ENCODE data around the gene C10orf120.

The C10orf120 gene

DNA sequence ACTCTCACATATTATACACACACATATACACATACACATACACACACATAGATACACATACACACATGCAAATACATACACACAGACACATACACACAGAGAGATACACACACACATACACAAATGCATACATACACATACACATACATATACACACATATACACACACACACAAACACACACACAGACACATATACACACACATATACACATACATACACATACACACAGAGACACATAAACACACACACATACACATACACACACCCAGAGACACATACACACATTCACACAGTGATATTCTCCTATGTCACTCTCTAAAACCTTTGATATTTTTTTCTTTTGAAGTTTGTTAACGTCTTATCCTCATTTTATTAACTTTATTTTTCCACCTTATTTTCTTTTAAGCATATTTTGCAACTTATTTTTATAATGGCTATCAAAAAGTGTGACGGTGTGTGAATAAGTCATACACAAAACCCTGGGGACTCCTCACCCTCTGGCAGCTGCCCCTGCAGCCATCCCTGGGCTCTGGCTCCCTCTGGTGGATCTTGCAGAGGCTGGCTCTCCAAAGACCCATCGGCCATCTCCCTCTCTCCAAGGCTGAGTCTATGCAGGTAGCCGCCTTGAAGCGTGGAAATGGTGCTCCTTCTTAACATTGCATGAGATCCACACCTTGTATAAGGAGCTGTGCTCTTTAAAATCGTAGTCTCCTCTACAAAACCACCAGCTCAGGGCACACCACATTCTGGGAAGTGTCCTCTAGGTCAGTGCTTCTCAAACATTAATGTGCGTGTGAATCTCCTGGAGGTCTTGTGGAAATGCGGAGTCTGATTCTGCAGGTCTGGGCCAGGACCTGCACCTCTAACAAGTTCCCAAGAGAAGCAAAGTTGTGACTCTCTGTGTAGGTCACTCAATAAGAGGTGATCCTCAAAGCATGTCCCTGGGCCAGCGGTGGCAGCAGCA, 4.1 kb upstream of the C10orf120 start:
- peak; percentile 77 for DNase-seq

DNA sequence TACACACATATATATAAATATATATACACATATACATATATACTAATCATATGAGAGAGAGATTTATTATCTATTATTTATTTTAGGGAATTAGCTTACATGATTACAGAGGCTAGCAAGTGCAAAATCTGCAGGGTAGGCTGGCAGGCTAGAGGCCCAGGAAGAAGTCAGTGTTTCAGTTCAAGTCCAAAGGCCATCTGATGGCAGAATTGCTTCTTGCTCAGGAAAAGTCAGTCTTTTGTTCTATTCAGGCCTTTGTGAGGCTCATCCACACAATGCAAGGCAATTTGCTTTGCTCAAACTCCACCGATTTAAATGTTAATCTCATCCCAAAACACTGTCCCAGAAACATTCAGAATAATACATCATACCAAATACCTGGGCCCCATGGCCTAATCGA, 2.6 kb upstream of the C10orf120 start:
- DNase-seq = no peak

DNA sequence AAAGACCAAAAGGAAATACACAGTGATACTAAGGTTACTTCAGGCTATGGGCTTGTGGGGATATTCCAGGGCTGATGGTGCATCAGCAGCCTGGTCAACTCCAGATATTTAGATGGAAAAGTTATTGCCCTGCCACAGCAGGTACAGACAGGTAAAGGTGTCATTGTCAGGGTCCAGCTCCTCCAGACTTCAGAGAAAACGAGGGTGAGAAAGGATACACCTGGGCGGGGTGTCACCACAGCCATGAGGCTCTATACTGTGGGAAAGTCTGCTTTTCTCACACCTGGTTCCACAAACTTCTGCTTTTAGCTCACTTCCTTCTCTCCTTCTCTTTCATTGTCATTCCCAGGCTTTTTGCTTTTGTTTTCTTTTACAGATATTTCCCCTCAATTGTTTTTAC, 2.0 kb upstream of the C10orf120 start:
- DNase-seq = no peak

- DNase-seq = no peak
Observed at GRCh38 chr10:122696687-122697086, 3.0 kb downstream of the C10orf120 start.

DNA sequence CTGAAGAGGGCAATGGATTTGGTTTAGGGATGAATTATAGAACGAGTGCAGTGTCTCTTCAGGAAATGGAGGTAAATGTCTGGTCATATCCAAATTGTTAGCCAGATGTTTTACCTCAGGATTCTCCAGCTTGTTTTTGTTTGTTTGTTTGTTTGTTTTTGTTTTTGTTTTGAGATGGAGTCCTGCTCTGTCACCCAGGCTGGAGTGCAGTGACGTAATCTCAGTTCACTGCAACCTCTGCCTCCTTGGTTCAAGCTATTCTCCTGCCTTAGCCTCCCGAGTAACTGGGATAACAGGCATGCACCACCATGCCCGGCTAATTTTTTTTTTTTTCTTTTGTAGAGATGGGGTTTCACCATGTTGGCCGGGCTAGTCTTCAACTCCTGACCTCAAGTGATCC, 6.9 kb downstream of the C10orf120 start:
- DNase-seq = no peak

GRCh38 chr10:122689146-122689820, 10.4 kb downstream of the C10orf120 start:
- no peak for DNase-seq

DNA sequence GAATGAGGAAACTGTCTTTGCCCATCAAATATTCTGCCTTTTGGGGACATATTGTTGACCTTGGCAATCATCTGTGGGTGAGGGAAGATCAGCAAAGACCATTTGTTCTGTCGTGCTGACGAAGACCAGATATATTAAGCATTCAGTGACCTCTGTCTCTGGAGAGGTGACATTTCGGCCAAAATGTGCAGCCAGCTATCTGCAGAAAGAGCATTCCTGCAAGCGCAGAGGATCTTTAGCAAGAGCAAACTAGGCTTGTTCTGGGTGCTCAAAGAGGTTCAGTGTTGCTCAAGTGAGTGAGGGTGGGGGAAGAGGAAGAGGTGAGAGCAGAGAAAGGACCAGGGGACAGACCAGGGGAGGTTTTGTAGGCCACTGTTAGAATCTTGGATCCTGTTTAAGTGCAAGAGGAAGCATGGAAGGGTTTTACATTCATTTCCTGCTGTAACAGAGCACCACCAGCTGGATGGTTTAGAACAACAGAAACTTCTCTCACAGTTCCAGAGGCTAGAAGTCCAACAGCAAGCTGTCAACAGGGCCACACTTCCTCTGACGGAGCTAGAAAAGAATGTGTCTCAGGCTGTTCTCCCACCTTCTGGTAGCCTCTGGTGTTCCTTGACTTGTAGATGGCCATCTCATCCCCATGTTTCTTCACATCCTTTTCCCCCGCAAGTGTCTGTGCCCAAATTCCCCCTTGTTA, 11.2 kb downstream of the C10orf120 start:
- no peak for DNase-seq

- no peak for DNase-seq
Observed at GRCh38 chr10:122682522-122682921, 17.1 kb downstream of the C10orf120 start.

DNA sequence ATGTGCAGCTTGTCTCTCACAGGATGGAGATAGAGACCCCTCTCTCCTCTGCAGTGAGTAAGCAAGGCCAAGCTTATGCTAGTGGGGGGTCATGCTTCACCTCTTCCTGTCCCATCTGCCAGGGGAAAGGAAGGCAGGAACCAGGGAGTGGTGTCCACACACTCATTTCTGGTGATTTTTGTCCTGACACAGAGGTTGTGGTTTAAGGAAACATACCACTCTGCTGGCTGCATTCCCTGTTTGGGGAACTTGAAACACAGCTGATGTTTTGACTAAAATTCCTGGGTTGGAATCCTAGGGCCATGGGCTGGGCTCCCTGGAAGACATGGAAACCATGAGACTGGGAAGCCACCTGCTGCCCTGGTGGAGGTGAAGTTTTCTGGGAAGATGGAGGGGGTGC, 21.4 kb downstream of the C10orf120 start:
- no peak for DNase-seq

DNA sequence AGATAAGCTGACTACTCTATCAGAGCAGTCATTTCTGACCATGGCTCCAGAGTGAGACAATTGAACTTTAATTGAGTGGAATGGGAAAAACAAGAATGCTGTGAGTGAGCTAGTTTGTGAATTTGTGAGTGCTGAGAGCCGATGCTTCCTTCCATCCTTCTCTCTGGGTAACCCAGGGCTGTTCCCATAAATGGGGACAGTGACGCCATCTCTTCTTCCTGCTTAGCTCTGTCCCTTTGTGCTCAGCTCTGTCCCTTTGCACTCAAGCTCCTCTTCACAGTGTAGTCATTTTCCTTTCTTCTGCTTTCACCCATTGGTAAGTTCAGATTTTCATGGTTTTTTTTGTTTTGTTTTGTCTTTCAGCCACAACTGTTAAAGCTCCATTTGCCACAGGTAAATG, 24.4 kb downstream of the C10orf120 start:
- no peak for DNase-seq

- DNase-seq = peak; percentile 2
Observed at GRCh38 chr10:122674781-122675180, 24.9 kb downstream of the C10orf120 start.

GRCh38 chr10:122673731-122674130, 25.9 kb downstream of the C10orf120 start:
- no peak for DNase-seq

- no peak for DNase-seq
Observed at GRCh38 chr10:122673269-122673668, 26.4 kb downstream of the C10orf120 start.

- no peak for DNase-seq
Observed at GRCh38 chr10:122672655-122673054, 27.0 kb downstream of the C10orf120 start.

- peak; percentile 2 for DNase-seq
Observed at GRCh38 chr10:122671355-122671754, 28.3 kb downstream of the C10orf120 start.

DNA sequence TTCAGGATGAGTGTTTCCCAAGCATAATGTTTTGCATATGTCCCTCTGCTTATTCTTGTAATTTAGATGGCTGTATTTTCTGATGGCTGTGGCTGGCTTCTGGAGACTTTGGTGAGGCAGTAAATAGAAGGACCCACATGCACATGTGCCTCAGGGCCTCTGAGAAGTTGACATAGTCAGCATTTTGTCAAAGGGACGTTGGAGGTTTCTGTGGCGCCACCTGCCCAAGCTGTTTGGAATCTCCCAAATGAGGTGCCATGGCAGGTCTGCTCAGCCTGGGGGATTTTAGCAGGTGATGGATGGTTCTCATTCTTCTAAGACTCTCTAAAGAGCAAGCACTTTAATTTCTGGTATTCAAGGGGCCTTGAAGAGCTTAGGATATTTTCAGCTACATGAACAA, 29.8 kb downstream of the C10orf120 start:
- DNase-seq = no peak

DNA sequence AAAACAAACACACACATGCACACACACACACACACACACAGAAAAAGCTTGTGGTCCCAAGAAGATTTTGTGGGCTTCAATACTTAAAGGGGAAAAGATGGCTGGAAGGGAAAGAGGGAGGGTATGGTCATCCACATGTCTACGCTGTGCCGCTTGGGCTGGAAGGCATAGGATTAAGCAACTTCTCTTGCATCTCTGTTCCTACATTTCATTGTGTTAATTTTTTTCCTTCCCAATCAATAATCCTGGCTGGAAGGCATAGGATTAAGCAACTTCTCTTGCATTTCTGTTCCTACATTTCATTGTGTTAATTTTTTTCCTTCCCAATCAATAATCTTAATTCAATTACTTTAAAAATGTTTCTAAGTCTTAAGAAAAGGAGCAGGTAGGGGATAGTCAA, 30.6 kb downstream of the C10orf120 start:
- DNase-seq = no peak

- no peak for DNase-seq
Observed at GRCh38 chr10:122665946-122666345, 33.7 kb downstream of the C10orf120 start.

- no peak for DNase-seq
Observed at GRCh38 chr10:122665329-122665860, 34.3 kb downstream of the C10orf120 start.

DNA sequence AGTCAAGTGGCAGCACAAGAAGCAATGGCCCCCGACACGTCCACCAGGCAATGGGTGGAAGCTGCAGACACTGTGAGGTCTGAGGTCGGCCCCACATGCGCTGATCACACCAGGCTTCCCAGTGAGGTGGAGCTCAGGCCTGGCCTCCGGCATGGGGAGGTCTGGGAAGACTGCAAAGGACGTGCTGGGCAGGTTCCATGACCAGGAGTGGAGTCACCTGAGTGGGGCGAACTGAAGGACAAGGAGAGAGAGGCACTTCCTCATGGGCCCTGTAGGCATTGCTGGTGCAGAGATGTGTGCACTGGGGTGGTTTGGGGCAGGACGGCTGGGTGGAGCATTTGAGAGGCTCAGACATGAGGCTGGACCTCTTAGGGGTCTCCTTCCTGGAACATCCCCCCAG, 35.1 kb downstream of the C10orf120 start:
- no peak for DNase-seq

GRCh38 chr10:122663516-122664130, 36.0 kb downstream of the C10orf120 start:
- DNase-seq = no peak

DNA sequence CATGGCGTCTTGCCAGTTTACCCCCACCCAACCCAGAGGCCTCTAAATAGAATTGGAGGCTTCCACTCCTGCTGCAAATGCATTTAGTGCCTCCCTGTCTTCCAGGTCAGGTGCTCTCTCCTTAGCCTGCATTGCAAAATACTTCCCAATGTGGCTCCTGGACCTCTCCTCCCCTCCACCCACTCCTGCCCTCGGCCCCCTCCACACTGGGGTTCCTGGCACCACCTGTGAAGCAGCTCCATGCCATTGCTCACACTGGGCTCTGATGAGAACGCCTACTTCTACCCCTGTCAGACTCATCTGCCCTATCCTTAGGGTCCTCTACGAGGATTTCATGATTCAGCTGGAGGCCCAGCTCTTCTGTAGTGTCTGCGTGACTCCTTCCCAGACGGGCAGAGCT, 37.4 kb downstream of the C10orf120 start:
- DNase-seq = no peak

GRCh38 chr10:122660696-122661095, 39.0 kb downstream of the C10orf120 start:
- DNase-seq = no peak

Measured in OCI-M1 (cell line).